Measurements from ENCODE around the gene ZC3H18.
"Not testable (repeated sequence)": the region's sequence is repeated elsewhere in the genome, so short reads cannot be mapped to it uniquely, and the experiment has no call there.

Gene ZC3H18

GRCh38 chr16:88597856-88598491, 27.8 kb downstream of the ZC3H18 start:
- peak in 2 of 10 donors; percentile 42 to 65 for DNase-seq
- intact Hi-C loops (cut with DNase I) = no loop called here

DNA sequence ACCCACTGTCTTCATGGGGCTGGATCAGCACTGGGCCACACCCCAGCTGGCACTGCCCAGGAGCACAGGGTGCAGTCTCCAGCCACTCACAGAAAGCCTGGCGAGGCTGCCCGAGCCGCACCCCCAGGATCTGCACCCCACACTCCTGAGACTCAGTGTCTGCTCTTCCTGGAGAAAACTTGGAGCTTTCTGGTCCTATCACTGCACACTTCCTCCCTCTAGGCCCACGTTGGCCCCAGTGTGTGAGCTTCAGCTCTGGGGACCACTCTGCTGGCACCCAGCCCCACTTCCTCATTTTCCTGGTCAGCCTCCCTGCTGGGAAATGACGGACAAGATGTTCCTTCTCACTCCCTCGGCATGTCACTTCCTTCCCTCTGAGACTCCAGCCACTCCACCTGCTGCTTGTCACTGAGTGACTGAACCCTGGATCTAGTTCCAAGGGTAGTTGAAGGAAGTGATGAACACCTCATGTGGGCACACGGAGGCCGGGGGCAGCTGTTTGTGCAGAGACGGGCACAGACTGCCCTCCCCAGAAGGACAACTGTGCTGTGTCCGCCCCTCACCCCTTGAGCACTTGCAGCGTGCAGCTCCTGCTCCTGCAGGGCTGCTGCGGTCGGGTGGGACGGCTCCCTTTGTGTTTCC, 29.0 kb downstream of the ZC3H18 start:
- intact Hi-C loops (cut with DNase I) = no loop called here
- peak in 6 of 10 donors; percentile 28 to 87 (median 58) for DNase-seq

DNA sequence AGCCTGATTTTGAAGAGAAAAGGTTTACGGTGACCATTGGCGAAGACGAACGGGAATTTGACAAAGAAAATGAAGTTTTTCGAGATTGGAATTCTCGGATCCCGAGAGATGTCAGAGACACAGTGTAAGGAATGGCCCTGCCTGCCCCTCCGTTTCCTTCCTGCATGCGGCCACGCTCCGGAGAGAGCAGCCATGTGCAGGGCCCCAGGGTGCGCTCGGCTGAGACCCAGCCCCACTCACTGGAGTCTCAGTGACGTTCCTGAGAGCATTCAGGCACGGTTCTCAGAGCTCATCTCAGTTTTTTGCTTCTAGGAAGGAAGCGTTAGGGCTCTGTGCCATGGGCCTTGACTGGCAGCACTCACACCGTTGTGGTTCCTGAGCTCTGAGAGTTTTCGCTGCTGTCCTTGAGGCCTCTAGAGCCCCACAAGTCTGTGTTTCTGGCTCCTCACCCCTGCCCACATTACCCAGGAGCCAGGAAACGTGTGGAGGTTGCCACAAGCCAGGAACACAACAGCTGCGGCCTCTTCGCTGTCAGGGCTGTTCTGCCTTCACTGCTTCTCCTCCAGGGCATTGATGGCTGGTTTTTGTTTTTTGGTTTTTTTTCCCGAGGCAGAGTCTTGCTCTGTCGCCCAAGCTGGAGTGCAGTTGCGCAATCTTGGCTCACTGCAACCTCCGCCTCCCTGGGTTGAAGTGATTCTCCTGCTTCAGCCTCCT, 29.8 kb downstream of the ZC3H18 start:
- peak in 2 of 10 donors; percentile 36 to 52 for DNase-seq
- intact Hi-C loops (cut with DNase I) = no loop called here

DNA sequence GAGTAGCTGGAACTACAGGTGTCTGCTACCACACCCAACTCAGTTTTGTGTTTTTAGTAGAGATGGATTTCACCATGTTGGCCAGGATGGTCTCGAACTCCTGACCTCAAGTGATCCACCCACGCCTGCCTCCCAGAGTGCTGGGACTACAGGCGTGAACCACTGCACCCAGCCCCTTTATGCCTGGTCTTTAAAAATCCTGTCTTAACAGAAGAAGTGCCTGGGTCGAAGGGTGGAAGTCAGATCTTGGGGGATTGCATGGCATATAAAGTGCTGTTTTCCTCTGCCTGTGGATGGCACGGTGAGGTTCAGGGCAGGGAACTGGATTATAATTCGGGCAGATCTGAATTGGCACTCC, 30.3 kb downstream of the ZC3H18 start:
- peak in 2 of 10 donors; percentile 8 to 17 for DNase-seq
- intact Hi-C loops (cut with DNase I) = no loop called here

DNA sequence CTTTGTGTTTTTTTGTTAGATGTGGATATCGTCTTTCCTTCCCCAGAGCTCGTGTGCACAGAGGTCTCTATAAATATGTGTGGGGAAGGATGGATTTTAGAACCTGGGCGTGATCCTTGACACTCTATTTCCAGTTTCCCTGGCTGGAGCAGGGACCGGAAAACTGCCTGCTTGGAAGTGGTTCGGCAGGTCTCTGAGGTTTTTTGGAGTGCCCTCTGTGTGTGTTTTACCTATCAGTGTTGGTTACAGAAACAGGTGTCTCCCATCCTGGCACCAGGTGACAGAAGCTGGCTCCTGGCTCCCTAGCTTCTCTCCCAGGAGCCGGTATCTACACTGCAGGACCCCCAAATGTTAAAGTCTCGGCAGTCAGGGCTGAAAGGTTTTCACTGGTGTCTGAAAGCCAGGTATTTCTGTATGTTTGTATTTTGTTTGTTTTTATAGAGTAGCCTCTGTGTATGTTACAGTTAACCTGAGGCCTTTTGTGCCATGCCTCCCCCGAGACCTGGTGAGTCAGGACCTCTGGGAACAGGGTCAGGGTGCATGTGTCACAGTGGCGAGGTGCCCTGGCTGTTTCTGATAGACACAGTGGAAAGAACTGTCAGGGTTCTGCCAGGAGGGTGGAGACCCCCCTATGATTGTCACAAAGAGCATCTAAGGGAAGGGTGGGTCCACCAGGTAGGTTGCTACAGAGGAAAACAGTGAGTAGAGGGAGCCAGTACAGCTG, 31.3 kb downstream of the ZC3H18 start:
- peak in 1 of 10 donors; percentile 9 for DNase-seq
- intact Hi-C loops (cut with DNase I) = no loop called here

- peak in 2 of 10 donors; percentile 39 to 79 for DNase-seq
- intact Hi-C loops (cut with DNase I) = no loop called here
Observed at GRCh38 chr16:88602091-88602490, 31.9 kb downstream of the ZC3H18 start.

DNA sequence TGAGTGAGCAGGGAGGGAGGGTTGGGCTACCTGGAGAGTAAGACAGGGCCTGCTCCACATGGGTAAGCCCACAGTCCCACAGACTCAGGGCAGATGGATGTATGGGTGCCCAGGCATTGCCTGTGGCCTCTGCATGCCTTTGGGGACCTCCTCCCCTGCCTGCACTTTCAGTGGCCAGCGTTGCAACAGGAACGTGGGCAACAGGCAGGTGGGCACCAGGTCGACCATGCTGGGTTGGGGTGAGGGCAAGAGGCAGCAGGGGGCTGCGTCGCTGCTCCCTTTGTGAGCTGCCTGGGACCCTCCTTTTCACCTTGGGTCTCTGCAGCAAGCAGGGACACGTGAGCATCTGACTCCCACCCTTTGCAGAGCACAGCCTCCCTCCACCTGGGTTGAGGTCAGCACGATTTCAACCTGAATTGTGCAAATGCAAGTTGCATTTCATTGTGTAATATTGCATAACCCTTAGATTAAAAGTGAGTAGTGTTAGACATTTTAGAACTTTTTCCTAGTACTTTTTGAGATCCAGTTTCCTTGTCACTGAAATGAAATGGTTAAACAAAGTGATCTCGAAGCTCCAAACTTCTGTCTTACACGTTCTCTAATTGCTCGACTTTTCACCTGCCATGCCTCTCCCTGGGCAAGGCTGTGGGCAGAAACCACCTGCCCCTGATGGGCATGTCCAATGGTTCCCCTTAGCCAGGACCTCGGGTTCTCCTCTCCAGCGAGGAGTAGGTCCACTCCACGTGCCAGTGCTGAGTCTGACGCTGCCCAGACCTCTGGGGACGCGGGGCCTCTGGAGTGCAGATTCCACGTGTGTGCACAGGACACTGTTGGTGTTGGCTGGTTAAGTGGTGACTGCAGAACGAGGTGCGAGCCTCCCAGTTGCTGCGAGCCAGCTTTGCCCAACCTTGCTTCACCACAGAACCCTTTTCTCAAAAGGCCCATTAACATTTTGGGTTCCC, 35.3 kb downstream of the ZC3H18 start:
- DNase-seq = peak in 3 of 10 donors; percentile 45 to 76 (median 68)
- intact Hi-C loops (cut with DNase I) = no loop called here

GRCh38 chr16:88606148-88606757, 36.0 kb downstream of the ZC3H18 start:
- DNase-seq = peak in 8 of 10 donors; percentile 28 to 93 (median 62)
- intact Hi-C loops (cut with DNase I) = no loop called here

DNA sequence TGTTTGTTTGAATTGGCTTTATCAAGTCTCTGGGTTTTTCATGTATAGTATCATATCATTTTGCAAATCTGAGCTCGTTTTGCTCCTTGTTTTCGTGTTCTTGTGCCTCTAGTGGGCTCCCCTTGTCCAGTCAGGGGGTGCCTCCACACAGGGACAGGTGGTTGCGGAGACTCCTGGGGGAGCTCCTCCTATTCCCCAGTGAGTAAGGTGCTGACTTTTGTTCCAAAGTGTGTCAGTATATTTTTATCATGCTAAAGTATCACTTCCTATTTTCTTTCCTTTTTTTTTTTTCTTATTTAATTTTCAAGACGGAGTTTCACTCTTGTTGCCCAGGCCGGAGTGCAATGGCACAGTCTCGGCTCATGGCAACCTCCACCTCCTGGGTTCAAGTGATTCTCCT, 37.9 kb downstream of the ZC3H18 start:
- peak in 1 of 10 donors; percentile 19 for DNase-seq

GRCh38 chr16:88609426-88609825, 39.2 kb downstream of the ZC3H18 start:
- peak in 2 of 10 donors; percentile 23 to 50 for DNase-seq
- intact Hi-C loops (cut with DNase I) = not testable (repeated sequence)

More for the DNA sequence above, 37.9 kb downstream of the ZC3H18 start:
- intact Hi-C loops (cut with DNase I) = no loop called here

DNA sequence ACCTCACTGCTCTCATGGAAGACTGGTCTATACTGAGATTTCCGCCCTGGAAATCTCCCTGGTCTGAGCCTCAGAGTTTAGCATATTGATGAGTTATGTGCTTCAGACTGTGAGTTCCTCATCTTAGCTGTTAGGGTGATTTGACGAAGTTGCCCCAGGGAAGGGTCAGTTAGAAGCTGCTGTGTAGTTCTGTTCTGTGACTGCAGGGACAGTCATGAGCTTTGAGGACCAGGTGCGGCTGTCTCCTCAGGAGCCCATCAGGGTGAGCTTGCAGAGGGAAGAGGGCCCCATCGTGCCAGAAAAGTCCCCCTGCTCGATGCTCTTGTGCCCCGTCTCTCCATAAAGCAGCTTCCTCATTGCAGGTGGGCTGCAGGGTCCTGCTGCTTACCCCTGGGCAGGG, 39.9 kb downstream of the ZC3H18 start:
- no peak for DNase-seq
- intact Hi-C loops (cut with DNase I) = no loop called here

DNA sequence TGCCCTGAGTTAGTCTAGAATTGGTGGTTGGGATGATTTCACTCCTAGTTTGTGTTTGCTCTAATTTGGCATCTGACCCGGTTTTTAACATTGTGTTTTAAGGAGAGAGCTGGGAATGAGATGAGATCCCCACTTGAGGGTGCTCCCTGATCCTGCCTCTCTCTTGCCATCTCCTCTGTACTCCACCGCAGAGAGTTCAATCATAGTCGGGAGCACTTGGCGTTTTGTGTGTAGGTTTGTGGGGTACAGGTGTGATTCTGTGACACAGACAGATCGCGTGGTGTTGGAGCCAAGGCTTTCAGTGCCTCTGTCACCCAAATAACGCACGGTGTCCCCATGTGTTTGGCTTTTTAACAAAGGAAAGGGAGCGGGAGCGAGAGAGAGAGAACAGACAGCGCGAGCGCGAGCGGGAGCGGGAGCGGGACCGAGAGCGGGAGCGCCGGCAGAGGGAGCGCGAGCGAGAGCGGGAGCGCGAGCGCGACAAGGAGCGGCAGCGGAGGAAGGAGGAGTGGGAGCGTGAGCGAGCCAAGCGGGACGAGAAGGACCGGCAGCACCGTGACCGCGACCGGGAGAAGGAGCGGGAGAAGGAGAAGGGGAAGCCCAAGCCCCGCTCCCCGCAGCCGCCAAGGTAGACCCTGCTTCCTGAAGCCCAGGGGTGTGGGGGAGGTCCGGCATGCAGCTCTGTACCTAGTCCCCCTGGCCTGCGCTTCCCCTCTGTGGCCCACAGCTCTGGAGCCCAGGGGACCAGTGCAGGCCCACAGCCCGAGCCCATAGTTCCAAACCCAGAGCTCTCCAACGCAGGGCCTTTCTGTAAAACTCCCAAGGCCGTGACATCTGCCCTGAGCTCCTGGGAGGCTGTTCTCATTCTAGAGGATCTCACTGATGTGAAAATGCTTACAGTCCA, 41.0 kb downstream of the ZC3H18 start:
- intact Hi-C loops (cut with DNase I) = no loop called here
- peak in 6 of 10 donors; percentile 27 to 90 (median 44) for DNase-seq

GRCh38 chr16:88613293-88613692, 43.1 kb downstream of the ZC3H18 start:
- intact Hi-C loops (cut with DNase I) = no loop called here
- DNase-seq = no peak

DNA sequence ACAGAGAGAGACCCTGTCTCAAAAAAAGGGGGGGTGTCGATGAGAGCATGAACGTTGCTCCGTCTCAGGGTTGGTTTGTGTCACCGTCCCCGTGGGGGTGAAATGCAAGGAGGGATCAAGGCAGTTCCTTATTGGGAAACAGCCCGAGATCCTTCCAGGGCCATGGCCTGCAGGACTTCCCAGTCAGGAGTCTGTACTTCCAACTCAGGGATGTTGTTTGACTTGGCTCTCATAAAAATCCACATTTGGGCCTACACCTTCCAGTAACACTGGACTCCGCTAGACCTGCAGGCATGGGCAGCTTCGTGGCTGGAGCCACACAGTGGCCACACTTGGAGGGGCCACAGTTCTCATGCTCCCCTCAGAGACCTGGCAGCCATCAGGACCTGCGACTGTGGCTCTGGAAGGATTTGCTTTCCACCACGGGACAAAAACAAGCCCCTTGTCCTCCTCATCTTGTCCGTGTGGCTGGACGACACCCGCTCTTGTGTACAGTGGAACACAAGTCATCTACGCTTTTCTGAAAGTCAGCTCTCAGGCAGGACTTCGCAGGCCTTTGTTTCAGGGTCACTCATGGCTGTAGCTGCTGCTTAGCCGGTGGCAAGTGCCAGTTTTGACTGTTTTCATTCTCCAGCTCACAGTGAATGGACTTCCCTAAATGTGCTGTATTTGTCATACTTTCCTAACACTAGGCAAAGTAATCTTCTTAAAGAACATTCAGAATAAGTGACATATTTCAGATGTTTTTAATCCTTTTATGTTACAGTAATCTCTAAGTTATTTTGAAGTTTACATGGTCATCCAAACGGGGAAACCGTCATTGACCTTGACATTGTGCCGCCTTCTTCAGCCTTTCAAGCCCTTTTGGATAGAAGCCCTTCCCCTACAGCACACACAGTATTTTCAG, 44.0 kb downstream of the ZC3H18 start:
- DNase-seq = no peak
- intact Hi-C loops (cut with DNase I) = no loop called here

GRCh38 chr16:88614818-88615580, 44.8 kb downstream of the ZC3H18 start:
- peak in 1 of 10 donors; percentile 50 for DNase-seq
- intact Hi-C loops (cut with DNase I) = no loop called here

- peak in 1 of 10 donors; percentile 47 for DNase-seq
- intact Hi-C loops (cut with DNase I) = no loop called here
Observed at GRCh38 chr16:88616320-88616719, 46.1 kb downstream of the ZC3H18 start.
